BJ (cell line): ENCODE data around the gene CTSE. TPM values are rescaled to one million over a fixed set of nuclear protein-coding genes. Genes with fewer than 3 reads are reported as not detected.

ENCODE experiments used
- CTCF ChIA-PET: fragments of 350-600 bp; formaldehyde crosslinking; extraction: SDS; loops from one replicate; lab custom pipeline; 2021; ENCODE audit warnings: antibody characterized with exemption, inconsistent platforms; lab: Yijun Ruan, JAX
- POLR2A ChIA-PET: fragments of 300-600 bp; sonication (Branson Sonifier 250); formaldehyde crosslinking; extraction: SDS; loops from one replicate; lab custom pipeline; 2021; ENCODE audit warnings: antibody characterized with exemption; lab: Charles Lee
- DNase-seq: peaks from one replicate; pipeline ENCODE4 v3.0.0-alpha.2; 2011; ENCODE audit warnings: low read depth
- H3K27me3 ChIP-seq: 2 replicates; pipeline ENCODE4 v1.6.0; 2011; ENCODE audit warnings: low read length; ENCODE audit not compliant: control insufficient read depth, insufficient read depth
- H3K36me3 ChIP-seq: 2 replicates; pipeline ENCODE4 v1.5.1; 2011; ENCODE audit warnings: low read length; ENCODE audit not compliant: control insufficient read depth, insufficient read depth
- H3K4me3 ChIP-seq: 2 replicates; pipeline ENCODE4 v1.5.1; 2011; ENCODE audit warnings: low read depth, mild to moderate bottlenecking, control low read depth, low read length
- CTCF ChIP-seq: IDR thresholded peaks from 2 replicates; pipeline ENCODE4 v1.5.1; 2011; ENCODE audit warnings: low read depth, mild to moderate bottlenecking, control low read depth, inconsistent platforms, low read length, moderate library complexity; ENCODE audit not compliant: insufficient read depth
- polyA plus RNA-seq: library from polyadenylated mRNA; depleted of rRNA; stranded (reverse); fragments of >200 nt; gene quantifications from 2 replicates; pipeline ENCODE4 v1.2.3, GENCODE V29; 2011

The CTSE gene
- polyA plus RNA-seq, 1 experiment: not detected

DNA sequence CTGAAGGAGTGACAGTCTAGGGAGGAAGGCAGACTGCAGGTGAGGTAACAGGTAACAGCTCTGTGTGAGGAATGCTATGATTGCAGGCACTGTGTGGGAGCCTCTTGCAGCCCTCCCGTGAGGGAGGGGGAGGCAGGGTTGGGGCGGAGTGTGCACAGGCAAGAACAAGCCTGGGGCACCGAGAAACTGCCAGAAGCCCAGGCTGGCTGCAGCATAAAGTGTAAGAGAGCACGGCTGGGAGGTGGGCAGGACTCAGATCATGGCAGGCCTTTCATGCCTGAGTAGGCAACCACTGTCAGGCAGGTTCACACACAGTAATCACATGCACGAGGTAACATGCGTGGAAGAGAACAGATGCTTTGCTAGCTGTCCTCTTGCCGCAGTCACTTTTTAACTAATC, 17.9 kb upstream of the CTSE start:
- ChIA-PET POLR2A (no interaction called here), CTCF (interaction anchor here (1.9 kb wide), 1 partner anchor 11 kb away, joined by 8 read pairs; no protein-coding TSS in a partner anchor)
- Histone ChIP-seq H3K27me3 (peaks cover 24% of the 10 kb centered on the region), H3K36me3 (no peaks in the 10 kb centered on the region), H3K4me3 (no peak overlapping the region)
- no peak for DNase-seq
- TF ChIP-seq CTCF: no peak

DNA sequence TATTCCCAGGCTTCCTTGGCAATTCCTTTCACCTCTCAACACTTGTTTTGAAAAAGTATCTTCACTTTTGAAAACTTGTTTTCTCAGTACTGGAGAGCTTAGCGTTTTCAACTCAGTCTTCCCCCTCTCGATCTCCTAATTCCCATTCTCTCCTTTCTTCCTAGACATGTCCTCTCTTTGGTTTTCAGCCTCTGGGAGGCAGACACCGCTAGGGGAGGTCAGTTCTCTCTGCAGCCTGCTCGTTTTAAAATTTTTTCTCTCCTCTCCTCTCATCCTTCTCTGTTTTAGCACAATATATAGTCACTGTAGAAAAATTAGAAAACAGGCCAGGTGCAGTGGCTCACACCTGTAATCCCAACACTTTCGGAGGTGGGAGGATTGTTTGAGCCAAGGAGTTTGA, 16.6 kb upstream of the CTSE start:
- no peak overlapping the region for H3K4me3 ChIP-seq

DNA sequence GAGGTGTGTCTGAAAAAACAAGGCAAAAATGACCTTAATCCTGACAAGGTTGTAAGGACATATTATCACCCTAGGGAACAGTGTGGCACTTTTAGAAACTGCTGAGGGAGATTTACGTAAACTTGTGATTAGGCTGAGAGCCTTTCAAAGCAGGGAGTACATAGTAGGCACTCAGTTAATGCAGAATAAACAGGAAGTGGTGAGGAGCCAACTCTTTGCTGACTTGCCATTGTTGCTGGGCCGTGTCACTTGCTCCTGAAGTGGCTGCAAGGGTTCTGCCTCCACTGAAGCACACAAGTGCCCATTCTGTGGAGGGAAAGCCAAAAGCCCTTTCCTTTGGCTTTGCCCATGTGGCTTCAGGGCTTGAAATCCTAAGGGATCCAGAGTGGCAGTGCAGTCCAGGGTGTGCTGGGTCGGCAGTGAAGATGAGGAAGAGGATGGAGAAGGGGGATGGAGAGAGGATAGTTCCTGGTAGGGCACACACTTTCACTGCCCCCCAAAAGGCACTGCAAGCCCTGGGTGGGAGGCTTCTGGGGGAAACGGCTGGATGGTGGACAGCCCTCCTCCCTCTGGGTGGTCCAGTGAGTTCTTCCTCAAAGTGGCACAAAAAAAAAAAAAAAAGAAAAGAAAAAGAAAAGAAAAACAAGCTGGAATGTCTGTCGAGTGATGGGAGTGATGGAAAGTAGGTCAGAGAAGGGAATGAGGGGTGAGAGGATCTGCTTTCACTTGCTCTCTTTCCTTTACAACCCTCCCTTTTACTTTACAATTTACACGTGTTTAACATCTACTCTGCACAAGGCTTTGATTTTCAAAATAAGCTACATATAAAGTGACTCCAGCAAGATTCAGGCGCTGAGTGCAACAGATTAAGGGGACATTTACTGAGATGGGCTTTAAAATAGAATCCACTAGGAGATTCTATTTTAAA, 15.6 kb upstream of the CTSE start:
- peaks cover 30% of the 10 kb centered on the region for H3K27me3 ChIP-seq
- DNase-seq: no peak
- no peak for TF ChIP-seq CTCF
- CTCF ChIA-PET: interaction anchor here (0.9 kb wide), 1 partner anchor 9 kb away, joined by 4 read pairs; no protein-coding TSS in a partner anchor
- POLR2A ChIA-PET: interaction anchor here (0.6 kb wide), 1 partner anchor 40 kb away, joined by 3 read pairs; no protein-coding TSS in a partner anchor
- H3K36me3 ChIP-seq: no peaks in the 10 kb centered on the region
- no peak overlapping the region for H3K4me3 ChIP-seq

More for the DNA sequence above, 16.6 kb upstream of the CTSE start:
- peaks cover 26% of the 10 kb centered on the region for H3K27me3 ChIP-seq
- CTCF ChIA-PET: interaction anchor here (0.6 to 1.9 kb wide), 3 partner anchors 9 to 15 kb away, joined by 3 to 8 read pairs (median 4); no protein-coding TSS in a partner anchor
- no peaks in the 10 kb centered on the region for H3K36me3 ChIP-seq
- TF ChIP-seq CTCF: no peak
- DNase-seq: no peak
- POLR2A ChIA-PET: no interaction called here

GRCh38 chr1:206037581-206037980, 13.9 kb upstream of the CTSE start:
- peaks cover 33% of the 10 kb centered on the region for H3K27me3 ChIP-seq
- H3K4me3 ChIP-seq: no peak overlapping the region
- no peak for TF ChIP-seq CTCF
- POLR2A ChIA-PET: no interaction called here
- DNase-seq: no peak
- CTCF ChIA-PET: interaction anchor here (0.8 to 2.0 kb wide), 3 partner anchors 8 to 69 kb away, joined by 3 to 8 read pairs (median 6); no protein-coding TSS in a partner anchor
- no peaks in the 10 kb centered on the region for H3K36me3 ChIP-seq
